HG03439 (cell line): ENCODE results near the gene PUM1.

Source experiments
- ATAC-seq: cut with Tn5 transposase; IDR thresholded peaks from one replicate; pipeline ENCODE4 v1.9.1; 2021; ENCODE audit warnings: mild to moderate bottlenecking, moderate library complexity; ENCODE audit not compliant: unreplicated experiment

Gene PUM1

GRCh38 chr1:30895944-30896660 is 169.4 kb downstream of the PUM1 start:
- ATAC-seq = no peak

- ATAC-seq = no peak
These were observed 170.1 kb downstream of the PUM1 start for GRCh38 chr1:30895382-30895943.

- ATAC-seq = no peak
These were observed 171.0 kb downstream of the PUM1 start for GRCh38 chr1:30894508-30894973.

GRCh38 chr1:30893776-30894507 is 171.6 kb downstream of the PUM1 start:
- ATAC-seq = no peak

- ATAC-seq = no peak
These were observed 172.8 kb downstream of the PUM1 start for GRCh38 chr1:30892671-30893073.

GRCh38 chr1:30891227-30891552 is 174.3 kb downstream of the PUM1 start:
- ATAC-seq = no peak

- no peak for ATAC-seq
These were observed 174.9 kb downstream of the PUM1 start for GRCh38 chr1:30890502-30891226.

GRCh38 chr1:30889511-30889910 is 176.0 kb downstream of the PUM1 start:
- no peak for ATAC-seq

GRCh38 chr1:30888975-30889374 is 176.5 kb downstream of the PUM1 start:
- ATAC-seq = no peak

GRCh38 chr1:30888391-30888790 is 177.1 kb downstream of the PUM1 start:
- no peak for ATAC-seq

GRCh38 chr1:30887485-30888315 is 177.8 kb downstream of the PUM1 start:
- ATAC-seq = no peak

- no peak for ATAC-seq
These were observed 178.6 kb downstream of the PUM1 start for GRCh38 chr1:30886710-30887428.

- no peak for ATAC-seq
These were observed 179.7 kb downstream of the PUM1 start for GRCh38 chr1:30885570-30886522.

GRCh38 chr1:30884723-30885122 is 180.8 kb downstream of the PUM1 start:
- no peak for ATAC-seq

- no peak for ATAC-seq
These were observed 181.9 kb downstream of the PUM1 start for GRCh38 chr1:30883389-30884172.

- no peak for ATAC-seq
These were observed 182.7 kb downstream of the PUM1 start for GRCh38 chr1:30882678-30883388.
